Activated B cell treated with CpG ODN at 0.5 μM for 24 hours (primary cell): ENCODE results near the gene ABHD14A. TPM values are rescaled to one million over a fixed set of nuclear protein-coding genes. Genes with fewer than 3 reads are reported as not detected.

Experiments used
- ATAC-seq: fragments of 200-7000 bp; cut with Tn5 transposase; one replicate; pipeline ENCODE4 v1.10.0; 2021; ENCODE audit warnings: low read depth, mild to moderate bottlenecking, moderate library complexity
- CTCF ChIA-PET: fragments of 350-600 bp; sonication (Branson Sonifier 250); formaldehyde crosslinking; loops from one replicate; lab custom pipeline; 2021; ENCODE audit warnings: antibody characterized with exemption; lab: Charles Lee
- POLR2A ChIA-PET: fragments of 350-600 bp; sonication (Branson Sonifier 250); formaldehyde crosslinking; loops from one replicate; lab custom pipeline; 2021; ENCODE audit warnings: antibody characterized with exemption; lab: Charles Lee
- DNase-seq: peaks from one replicate; pipeline ENCODE4 v3.0.0; 2022
- H3K27ac Mint-ChIP-seq: one replicate; pipeline ENCODE4 v1.8.0; 2020; ENCODE audit warnings: mixed read lengths
- H3K27me3 Mint-ChIP-seq: one replicate; pipeline ENCODE4 v1.8.0; 2021; ENCODE audit warnings: mixed read lengths
- H3K36me3 Mint-ChIP-seq: one replicate; pipeline ENCODE4 v1.8.0; 2021; ENCODE audit warnings: low read depth, mixed read lengths
- H3K4me1 Mint-ChIP-seq: one replicate; pipeline ENCODE4 v1.8.0; 2021; ENCODE audit warnings: mixed read lengths
- H3K4me3 Mint-ChIP-seq: one replicate; pipeline ENCODE4 v1.8.0; 2020; ENCODE audit warnings: mild to moderate bottlenecking, mixed read lengths
- H3K9me3 Mint-ChIP-seq: one replicate; pipeline ENCODE4 v1.8.0; 2020; ENCODE audit warnings: mixed read lengths
- intact Hi-C: fragments of 100-400 bp; cut with micrococcal nuclease; formaldehyde crosslinking; loops from one replicate; pipeline ENCODE4 v1.15.1; 2024
- total RNA-seq: library from RNA; stranded (reverse); gene quantifications from 2 replicates; pipeline ENCODE4 v1.2.3, GENCODE V29; 2022
- TF ChIP-seq, protein P1 (sequence below): fragments of 200-600 bp; IDR thresholded peaks from one replicate; pipeline ENCODE4 v1.8.0; 2022; ENCODE audit warnings: antibody characterized with exemption, mild to moderate bottlenecking

Gene ABHD14A
- total RNA-seq, 1 donor from 2014 or later, result 5.1 TPM

DNA sequence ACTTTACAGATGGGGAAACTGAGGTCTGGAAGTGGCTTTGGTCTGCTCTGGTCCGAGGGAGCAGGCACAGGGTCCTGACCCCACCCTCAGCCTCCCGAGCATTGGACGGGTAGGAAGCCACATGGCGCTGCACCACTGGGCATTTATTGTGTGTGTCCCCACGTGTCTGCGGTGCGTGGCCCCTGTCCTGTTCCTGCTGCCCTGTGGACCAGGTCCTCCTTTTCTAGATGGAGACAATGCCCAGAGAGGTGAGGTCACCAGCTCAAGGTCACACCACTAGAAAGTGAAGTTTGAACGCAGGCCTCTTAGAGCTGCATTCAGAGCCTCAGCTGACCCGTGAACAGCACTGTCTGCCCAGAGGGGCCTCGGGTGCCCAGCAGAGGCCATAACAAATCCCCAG is 54.7 kb downstream of the ABHD14A start:
- no peaks in the 10 kb centered on the region for H3K27me3 Mint-ChIP-seq
- POLR2A ChIA-PET, result no interaction called here
- CTCF ChIA-PET, result no interaction called here
- no peak overlapping the region for H3K4me3 Mint-ChIP-seq
- TF ChIP-seq, protein P1, sequence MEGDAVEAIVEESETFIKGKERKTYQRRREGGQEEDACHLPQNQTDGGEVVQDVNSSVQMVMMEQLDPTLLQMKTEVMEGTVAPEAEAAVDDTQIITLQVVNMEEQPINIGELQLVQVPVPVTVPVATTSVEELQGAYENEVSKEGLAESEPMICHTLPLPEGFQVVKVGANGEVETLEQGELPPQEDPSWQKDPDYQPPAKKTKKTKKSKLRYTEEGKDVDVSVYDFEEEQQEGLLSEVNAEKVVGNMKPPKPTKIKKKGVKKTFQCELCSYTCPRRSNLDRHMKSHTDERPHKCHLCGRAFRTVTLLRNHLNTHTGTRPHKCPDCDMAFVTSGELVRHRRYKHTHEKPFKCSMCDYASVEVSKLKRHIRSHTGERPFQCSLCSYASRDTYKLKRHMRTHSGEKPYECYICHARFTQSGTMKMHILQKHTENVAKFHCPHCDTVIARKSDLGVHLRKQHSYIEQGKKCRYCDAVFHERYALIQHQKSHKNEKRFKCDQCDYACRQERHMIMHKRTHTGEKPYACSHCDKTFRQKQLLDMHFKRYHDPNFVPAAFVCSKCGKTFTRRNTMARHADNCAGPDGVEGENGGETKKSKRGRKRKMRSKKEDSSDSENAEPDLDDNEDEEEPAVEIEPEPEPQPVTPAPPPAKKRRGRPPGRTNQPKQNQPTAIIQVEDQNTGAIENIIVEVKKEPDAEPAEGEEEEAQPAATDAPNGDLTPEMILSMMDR, result no peak
- H3K9me3 Mint-ChIP-seq, result no peaks in the 10 kb centered on the region
- no peak for DNase-seq
- intact Hi-C loops, result no loop called here
- ATAC-seq, result no peak
- no peaks in the 10 kb centered on the region for H3K36me3 Mint-ChIP-seq
- no peak overlapping the region for H3K27ac Mint-ChIP-seq
- peaks cover 4% of the 10 kb centered on the region for H3K4me1 Mint-ChIP-seq

Other genes starting within 250 kb of the ABHD14A start
- gene IQCF6, start 195.8 kb upstream of the ABHD14A start, total RNA-seq, result not detected in 2 replicates
- gene IQCF2, start 113.4 kb upstream of the ABHD14A start, total RNA-seq, result not detected in 2 replicates
- not detected in 2 replicates for gene IQCF5, start 99.5 kb upstream of the ABHD14A start, total RNA-seq
- not detected in 2 replicates for gene IQCF1, start 71.7 kb upstream of the ABHD14A start, total RNA-seq
- 30.7 and 32.4 TPM in 2 replicates for gene RRP9, start 33.2 kb upstream of the ABHD14A start, total RNA-seq
- 9.7 and 12.7 TPM in 2 replicates for gene PARP3, start 32.7 kb upstream of the ABHD14A start, total RNA-seq
- gene GPR62, start 19.7 kb upstream of the ABHD14A start, total RNA-seq, result not detected in 2 replicates
- 10.3 and 11.0 TPM in 2 replicates for gene PCBP4, start 7.6 kb upstream of the ABHD14A start, total RNA-seq
- 51.6 and 55.6 TPM in 2 replicates for gene ABHD14B, start 1.0 kb upstream of the ABHD14A start, total RNA-seq
- 24.9 and 26.7 TPM in 2 replicates for gene ACY1, start 8.5 kb downstream of the ABHD14A start, total RNA-seq
- gene RPL29, start 20.8 kb downstream of the ABHD14A start, total RNA-seq, result 1,884 and 2,140 TPM in 2 replicates
- gene DUSP7, start 81.5 kb downstream of the ABHD14A start, total RNA-seq, result 3.7 and 4.3 TPM in 2 replicates
- gene POC1A, start 179.4 kb downstream of the ABHD14A start, total RNA-seq, result 2.3 and 2.4 TPM in 2 replicates
- 25.9 and 27.6 TPM in 2 replicates for gene ALAS1, start 223.1 kb downstream of the ABHD14A start, total RNA-seq